Loucy (cell line): ENCODE data around the gene LTBP1.

ENCODE experiments used
- EZH2phosphoT487 ChIP-seq: fragments of 200-600 bp; IDR thresholded peaks from 2 replicates; pipeline ENCODE4 v1.6.1; 2018; ENCODE audit warnings: antibody characterized with exemption, mild to moderate bottlenecking, moderate library complexity, borderline replicate concordance
- TF ChIP-seq, protein P1 (sequence below): fragments of 200-600 bp; sonication (generic); conservative IDR thresholded peaks from 2 replicates; pipeline ENCODE4 v1.5.1; 2014; ENCODE audit warnings: mild to moderate bottlenecking, antibody characterized with exemption, low read length

DNA sequence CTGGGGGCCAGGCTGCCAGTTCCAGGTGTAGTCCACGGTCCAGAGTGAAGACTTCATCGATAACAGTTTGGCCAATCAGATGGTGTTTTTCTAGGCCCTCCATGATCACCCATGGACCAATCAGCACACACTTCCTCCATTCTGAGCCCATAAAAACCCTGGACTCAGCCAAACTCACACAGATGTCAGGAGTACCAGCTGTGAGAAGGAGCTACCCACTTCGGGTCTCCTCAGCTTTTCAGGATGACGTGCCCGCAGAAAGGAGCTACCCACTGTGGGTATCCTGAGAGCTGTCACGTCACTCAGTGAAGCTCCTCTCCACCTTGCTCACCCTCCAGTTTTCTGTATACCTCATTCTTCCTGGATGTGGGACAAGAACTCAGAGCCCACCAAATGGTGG, 319.7 kb downstream of the LTBP1 start:
- TF ChIP-seq, protein P1, sequence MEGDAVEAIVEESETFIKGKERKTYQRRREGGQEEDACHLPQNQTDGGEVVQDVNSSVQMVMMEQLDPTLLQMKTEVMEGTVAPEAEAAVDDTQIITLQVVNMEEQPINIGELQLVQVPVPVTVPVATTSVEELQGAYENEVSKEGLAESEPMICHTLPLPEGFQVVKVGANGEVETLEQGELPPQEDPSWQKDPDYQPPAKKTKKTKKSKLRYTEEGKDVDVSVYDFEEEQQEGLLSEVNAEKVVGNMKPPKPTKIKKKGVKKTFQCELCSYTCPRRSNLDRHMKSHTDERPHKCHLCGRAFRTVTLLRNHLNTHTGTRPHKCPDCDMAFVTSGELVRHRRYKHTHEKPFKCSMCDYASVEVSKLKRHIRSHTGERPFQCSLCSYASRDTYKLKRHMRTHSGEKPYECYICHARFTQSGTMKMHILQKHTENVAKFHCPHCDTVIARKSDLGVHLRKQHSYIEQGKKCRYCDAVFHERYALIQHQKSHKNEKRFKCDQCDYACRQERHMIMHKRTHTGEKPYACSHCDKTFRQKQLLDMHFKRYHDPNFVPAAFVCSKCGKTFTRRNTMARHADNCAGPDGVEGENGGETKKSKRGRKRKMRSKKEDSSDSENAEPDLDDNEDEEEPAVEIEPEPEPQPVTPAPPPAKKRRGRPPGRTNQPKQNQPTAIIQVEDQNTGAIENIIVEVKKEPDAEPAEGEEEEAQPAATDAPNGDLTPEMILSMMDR: no peak
- no peak for TF ChIP-seq EZH2phosphoT487
